HepG2 (cell line): ENCODE measurements around the gene HSPA1A. TPM values are rescaled to one million over a fixed set of nuclear protein-coding genes. Genes with fewer than 3 reads are reported as not detected.

Experiments
- ARID5B ChIP-seq: IDR thresholded peaks from 2 replicates; pipeline ENCODE4 v1.4.0; 2020; ENCODE audit warnings: mild to moderate bottlenecking, missing genetic modification reagents
- BCL6 ChIP-seq: IDR thresholded peaks from 2 replicates; pipeline ENCODE4 v1.6.1; 2016; ENCODE audit warnings: missing genetic modification reagents, missing compliant biosample characterization
- BHLHE40 ChIP-seq: IDR thresholded peaks from 2 replicates; pipeline ENCODE4 v1.6.1; 2011; ENCODE audit warnings: low read length, improper control_type of control experiment
- CCDC6 ChIP-seq: sonication (generic); formaldehyde crosslinking; IDR thresholded peaks from 2 replicates; pipeline ENCODE4 v1.8.1; 2022; ENCODE audit warnings: mild to moderate bottlenecking, missing genetic modification reagents, moderate library complexity
- HOXA7 ChIP-seq: sonication (generic); formaldehyde crosslinking; IDR thresholded peaks from 2 replicates; pipeline ENCODE4 v1.8.1; 2022; ENCODE audit warnings: mild to moderate bottlenecking, missing genetic modification reagents, moderate library complexity
- HOXA9 ChIP-seq: sonication (generic); formaldehyde crosslinking; IDR thresholded peaks from 2 replicates; pipeline ENCODE4 v1.8.1; 2022; ENCODE audit warnings: missing genetic modification reagents, mild to moderate bottlenecking, moderate library complexity, borderline replicate concordance
- KAT7 ChIP-seq: IDR thresholded peaks from 2 replicates; pipeline ENCODE4 v1.6.1; 2018; ENCODE audit warnings: borderline replicate concordance, missing compliant biosample characterization
- MAFK ChIP-seq, 2 experiments: IDR thresholded peaks in 1 of 2; conservative IDR thresholded peaks in 1 of 2; 2 replicates each; pipeline ENCODE4 v1.6.1; 2011; ENCODE audit warnings: improper control_type of control experiment in 2 of 2, low read length in 2 of 2
- POLR2A ChIP-seq, 2 experiments: IDR thresholded peaks; 2 replicates each; pipeline ENCODE4 v1.6.1; 2011; ENCODE audit warnings: low read depth in 2 of 2, low read length in 2 of 2, mild to moderate bottlenecking in 1 of 2, moderate library complexity in 1 of 2; ENCODE audit not compliant: insufficient read depth in 1 of 2
- POLR2G ChIP-seq: fragments of 200-400 bp; formaldehyde crosslinking; IDR thresholded peaks from 2 replicates; pipeline ENCODE4 v1.6.1; 2018; ENCODE audit warnings: mild to moderate bottlenecking, low read depth, low read length, moderate library complexity
- SOX5 ChIP-seq: IDR thresholded peaks from 2 replicates; pipeline ENCODE4 v1.6.1; 2016; ENCODE audit warnings: borderline replicate concordance
- TARDBP ChIP-seq: sonication (generic); formaldehyde crosslinking; IDR thresholded peaks from 2 replicates; pipeline ENCODE4 v1.8.0; 2022; ENCODE audit warnings: mild to moderate bottlenecking, missing genetic modification reagents
- U2AF2 ChIP-seq: fragments of 200-400 bp; formaldehyde crosslinking; IDR thresholded peaks from 2 replicates; pipeline ENCODE4 v1.6.1; 2017; ENCODE audit warnings: low read depth, mild to moderate bottlenecking, low read length
- ZBTB38 ChIP-seq: sonication (generic); formaldehyde crosslinking; IDR thresholded peaks from 2 replicates; pipeline ENCODE4 v1.5.1; 2020; ENCODE audit warnings: mild to moderate bottlenecking, missing genetic modification reagents
- ZFP37 ChIP-seq: sonication (generic); formaldehyde crosslinking; IDR thresholded peaks from 2 replicates; pipeline ENCODE4 v1.4.0; 2020; ENCODE audit warnings: missing genetic modification reagents, borderline replicate concordance
- ZNF234 ChIP-seq: sonication (generic); formaldehyde crosslinking; conservative IDR thresholded peaks from 2 replicates; pipeline ENCODE4 v1.5.1; 2020; ENCODE audit warnings: mild to moderate bottlenecking, missing genetic modification reagents
- ZNF335 ChIP-seq: sonication (generic); formaldehyde crosslinking; IDR thresholded peaks from 2 replicates; pipeline ENCODE4 v1.4.0; 2020; ENCODE audit warnings: missing genetic modification reagents
- ZNF567 ChIP-seq: sonication (generic); formaldehyde crosslinking; IDR thresholded peaks from 2 replicates; pipeline ENCODE4 v1.8.1; 2023; ENCODE audit warnings: mild to moderate bottlenecking, missing genetic modification reagents, borderline replicate concordance
- ZNF605 ChIP-seq: sonication (generic); formaldehyde crosslinking; IDR thresholded peaks from 2 replicates; pipeline ENCODE4 v1.8.0; 2022; ENCODE audit warnings: mild to moderate bottlenecking, missing genetic modification reagents
- ZNF607 ChIP-seq: sonication (generic); formaldehyde crosslinking; IDR thresholded peaks from 2 replicates; pipeline ENCODE4 v1.5.1; 2020; ENCODE audit warnings: missing genetic modification reagents, mild to moderate bottlenecking, borderline replicate concordance
- ZNF709 ChIP-seq: sonication (generic); formaldehyde crosslinking; IDR thresholded peaks from 2 replicates; pipeline ENCODE4 v1.5.0; 2020; ENCODE audit warnings: mild to moderate bottlenecking, missing genetic modification reagents
- ZNF788 ChIP-seq: sonication (generic); formaldehyde crosslinking; IDR thresholded peaks from 2 replicates; pipeline ENCODE4 v1.5.0; 2020; ENCODE audit warnings: mild to moderate bottlenecking, missing genetic modification reagents, borderline replicate concordance
- polyA plus RNA-seq, 8 experiments: library from polyadenylated mRNA; depleted of rRNA in 3 of 8; stranded (reverse) in 7 of 8; unstranded in 1 of 8; fragments of >200 nt; fragmentation: Illumina TruSeq in 4 of 8; extraction: Trizol in 4 of 8; gene quantifications; 2 replicates each; pipeline versions ENCODE4 v1.2.1 to v1.2.3, GENCODE V29; 2011 to 2016; ENCODE audit warnings: low read depth in 4 of 8, missing spikeins in 1 of 8, mixed read lengths in 1 of 8; ENCODE audit not compliant: insufficient read depth in 1 of 8
- total RNA-seq, 5 experiments: library from RNA; depleted of rRNA; stranded (reverse); fragments of >200 nt; fragmentation: Illumina TruSeq; extraction: Trizol; gene quantifications; 2 replicates each; pipeline ENCODE4 v1.2.3, GENCODE V29; 2016; ENCODE audit warnings: low read depth in 1 of 5

The HSPA1A gene
- total and polyA plus RNA-seq, 2 of the 13 experiments (the other 11 are each of a cell fraction or from before 2014, with no cell fraction given) = 44.5 to 85.0 TPM

GRCh38 chr6:31831350-31832215, 16.2 kb downstream of the HSPA1A start (continued):
- TF ChIP-seq ARID5B (CRISPR knock-in tag) (no peak), ZNF709 (CRISPR knock-in tag) (no peak), CCDC6 (no peak), ZNF607 (CRISPR knock-in tag) (no peak), ZBTB38 (CRISPR knock-in tag) (peak; percentile 51; the same call in 1 of the 2 replicates), ZNF788 (CRISPR knock-in tag) (peak; percentile 34; the same call in 1 of the 2 replicates), BCL6 (CRISPR knock-in tag) (no peak), POLR2A (IDR thresholded peaks at IDR 0.05; ENCODE audit: insufficient read depth in 1 of 2, low read depth in 2 of 2, low read length in 2 of 2) (0 out of 4 replicates have a peak, but pooled peaks have one; percentile 19 to 21), HOXA9 (no peak), ZNF234 (CRISPR knock-in tag) (no peak), U2AF2 (no peak), BHLHE40 (no peak), MAFK (conservative IDR thresholded peaks at IDR 0.05 in 1 of 2, IDR thresholded peaks at IDR 0.05 in 1 of 2; ENCODE audit: low read length in 2 of 2) (no peak), ZNF567 (CRISPR knock-in tag) (0 out of 2 replicates have a peak, but pooled peaks have one; percentile 50), ZNF605 (CRISPR knock-in tag) (no peak), POLR2G (no peak), ZNF335 (CRISPR knock-in tag) (0 out of 2 replicates have a peak, but pooled peaks have one; percentile 27), ZFP37 (CRISPR knock-in tag) (no peak), KAT7 (no peak), HOXA7 (CRISPR knock-in tag) (no peak), TARDBP (no peak), SOX5 (no peak)
